Testis (tissue), 2 donors: ENCODE measurements around the gene DCHS2.

Source experiments
- CTCF ChIP-seq, 3 experiments: fragments of 450-650 bp in 2 of 3; fragments of 200-600 bp in 1 of 3; sonication (generic) in 1 of 3; IDR thresholded peaks; one replicate each; pipeline ENCODE4 v1.5.1; 2016 to 2019; ENCODE audit warnings: antibody characterized with exemption in 3 of 3, mild to moderate bottlenecking in 2 of 3, moderate library complexity in 1 of 3
- POLR2A ChIP-seq: fragments of 450-650 bp; IDR thresholded peaks from one replicate; pipeline ENCODE4 v1.6.1; 2017; ENCODE audit warnings: antibody characterized with exemption, mild to moderate bottlenecking, moderate library complexity

- TF ChIP-seq CTCF (IDR thresholded peaks at IDR 0.05) (no peak), POLR2A (no peak)
Observed at GRCh38 chr4:154343651-154344050, 147.9 kb downstream of the DCHS2 start.
